ENCODE results near the gene BCAT1. TPM values are rescaled to one million over a fixed set of nuclear protein-coding genes. Genes with fewer than 3 reads are reported as not detected.

BCAT1 gene
- total and polyA plus RNA-seq, 9 of the 15 experiments (the other 6 are each of a cell fraction or from before 2014, with no cell fraction given): 38.5 to 157 (median 66.8) TPM

DNA sequence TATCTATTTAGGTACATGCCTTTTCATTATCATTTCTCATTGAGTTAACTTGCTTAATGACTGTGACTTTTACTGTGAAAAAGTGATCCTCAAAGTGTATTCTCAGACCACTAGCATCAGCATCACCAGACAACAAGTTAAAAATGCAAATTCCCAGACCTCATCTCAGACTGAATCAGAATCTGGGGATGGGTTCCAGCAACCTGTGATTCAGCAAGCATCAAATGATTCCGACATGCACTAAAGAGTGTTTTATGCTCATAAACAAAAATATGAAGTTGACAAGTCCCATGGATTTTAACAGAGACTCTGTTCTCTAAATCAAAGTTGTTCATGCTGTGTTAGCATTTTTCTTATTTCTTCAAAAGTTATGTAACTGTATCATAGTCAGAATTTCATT is 130.6 kb downstream of the BCAT1 start:
- H4K20me1 ChIP-seq (replicated peaks; ENCODE audit: control insufficient read depth, insufficient read depth, low read length): no peaks in the 10 kb centered on the region
- ChIA-PET POLR2A (interaction anchor here (0.6 to 0.9 kb wide), 2 partner anchors 8 to 12 kb away, joined by 3 to 4 read pairs; no protein-coding TSS in a partner anchor), CTCF (ENCODE audit: low intra/inter-chr PET ratio) (no interaction called here)
- 100% methylated on average over 1 of the region's 1 CpG for WGBS (ENCODE audit: insufficient coverage, low coverage, missing lambda C conversion rate)
- H3K4me3 ChIP-seq: no peak overlapping the region
- intact Hi-C loops (cut with micrococcal nuclease): no loop called here
- H3K27me3 ChIP-seq (ENCODE audit: control insufficient read depth in 2 of 2, insufficient read depth in 2 of 2, low read length in 2 of 2): no peaks in the 10 kb centered on the region
- no peak overlapping the region for H3K4me2 ChIP-seq (ENCODE audit: insufficient read depth, low read length)
- no peaks in the 10 kb centered on the region for H3K79me2 ChIP-seq (ENCODE audit: control insufficient read depth, insufficient read depth, low read length)
- FAIRE-seq: no peak
- no peak overlapping the region for H3K9ac ChIP-seq (ENCODE audit: insufficient read depth in 1 of 2, low read depth in 2 of 2, low read length in 2 of 2)
- no peaks in the 10 kb centered on the region for H3K9me3 ChIP-seq (replicated peaks; ENCODE audit: control insufficient read depth, insufficient read depth, low read depth, low read length)
- H3K4me1 ChIP-seq (replicated peaks in 1 of 2; ENCODE audit: control insufficient read depth in 2 of 2, insufficient read depth in 2 of 2, low read length in 2 of 2): no peaks in the 10 kb centered on the region
- no TSS peak for BruUV-seq (replicated peaks)
- in situ Hi-C loops (cut with MboI): no loop called here
- TF ChIP-seq ZNF316 (IDR thresholded peaks at IDR 0.05): peak; percentile 60
- TF ChIP-seq, protein P1, sequence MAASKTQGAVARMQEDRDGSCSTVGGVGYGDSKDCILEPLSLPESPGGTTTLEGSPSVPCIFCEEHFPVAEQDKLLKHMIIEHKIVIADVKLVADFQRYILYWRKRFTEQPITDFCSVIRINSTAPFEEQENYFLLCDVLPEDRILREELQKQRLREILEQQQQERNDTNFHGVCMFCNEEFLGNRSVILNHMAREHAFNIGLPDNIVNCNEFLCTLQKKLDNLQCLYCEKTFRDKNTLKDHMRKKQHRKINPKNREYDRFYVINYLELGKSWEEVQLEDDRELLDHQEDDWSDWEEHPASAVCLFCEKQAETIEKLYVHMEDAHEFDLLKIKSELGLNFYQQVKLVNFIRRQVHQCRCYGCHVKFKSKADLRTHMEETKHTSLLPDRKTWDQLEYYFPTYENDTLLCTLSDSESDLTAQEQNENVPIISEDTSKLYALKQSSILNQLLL (CRISPR knock-in tag; IDR thresholded peaks at IDR 0.05; ENCODE audit: borderline replicate concordance): no peak
- no peak overlapping the region for H2AFZ ChIP-seq (ENCODE audit: low read depth, low read length)
- no peak for DNase-seq (ENCODE audit: extremely low read depth in 1 of 4, low spot score in 3 of 4)
- H3K36me3 ChIP-seq (ENCODE audit: control insufficient read depth, insufficient read depth, low read length): peaks cover 78% of the 10 kb centered on the region
- no peaks in the 10 kb centered on the region for H3K9me1 ChIP-seq (ENCODE audit: control insufficient read depth, insufficient read depth, low read length)
- no peak for ATAC-seq
- H3K27ac ChIP-seq (ENCODE audit: extremely low read depth, low read depth, low read length): no peak overlapping the region

DNA sequence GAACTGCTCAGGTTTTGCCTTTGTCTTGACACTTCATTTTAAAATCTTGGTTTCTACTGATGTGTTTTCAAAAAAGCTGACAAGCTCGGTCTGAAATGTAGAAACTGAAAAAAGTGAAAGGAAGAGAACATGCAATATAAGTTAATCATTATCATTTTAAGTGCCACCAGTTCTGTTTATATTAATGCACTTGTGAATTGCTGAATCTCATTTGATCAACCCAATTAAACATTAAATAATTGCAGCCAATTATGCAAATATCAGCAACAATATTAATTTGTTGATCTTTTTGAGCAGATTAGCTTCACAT is 133.8 kb downstream of the BCAT1 start:
- intact Hi-C loops (cut with micrococcal nuclease) (no loop called here), in situ Hi-C loops (cut with MboI) (no loop called here)
- peaks cover 48% of the 10 kb centered on the region; the same call in 2 of the 3 replicates for H3K36me3 ChIP-seq (ENCODE audit: control insufficient read depth, insufficient read depth, low read length)
- no peak overlapping the region for H3K9ac ChIP-seq (ENCODE audit: insufficient read depth in 1 of 2, low read depth in 2 of 2, low read length in 2 of 2)
- no peak overlapping the region for H2AFZ ChIP-seq (ENCODE audit: low read depth, low read length)
- 33% methylated on average over 1 of the region's 1 CpG for WGBS (ENCODE audit: insufficient coverage, low coverage, missing lambda C conversion rate)
- BruUV-seq (replicated peaks): no TSS peak
- DNase-seq (ENCODE audit: extremely low read depth in 1 of 4, low spot score in 3 of 4) (no peak), FAIRE-seq (no peak), ATAC-seq (no peak)
- no peaks in the 10 kb centered on the region for H4K20me1 ChIP-seq (replicated peaks; ENCODE audit: control insufficient read depth, insufficient read depth, low read length)
- no peaks in the 10 kb centered on the region for H3K9me3 ChIP-seq (replicated peaks; ENCODE audit: control insufficient read depth, insufficient read depth, low read depth, low read length)
- no peaks in the 10 kb centered on the region for H3K27me3 ChIP-seq (ENCODE audit: control insufficient read depth in 2 of 2, insufficient read depth in 2 of 2, low read length in 2 of 2)
- no peaks in the 10 kb centered on the region for H3K79me2 ChIP-seq (ENCODE audit: control insufficient read depth, insufficient read depth, low read length)
- TF ChIP-seq CEBPB (tag; IDR thresholded peaks at IDR 0.05): no peak
- TF ChIP-seq ZSCAN32 (CRISPR knock-in tag; IDR thresholded peaks at IDR 0.05): no peak
- TF ChIP-seq YBX1 (IDR thresholded peaks at IDR 0.05): no peak
- TF ChIP-seq, protein P2, sequence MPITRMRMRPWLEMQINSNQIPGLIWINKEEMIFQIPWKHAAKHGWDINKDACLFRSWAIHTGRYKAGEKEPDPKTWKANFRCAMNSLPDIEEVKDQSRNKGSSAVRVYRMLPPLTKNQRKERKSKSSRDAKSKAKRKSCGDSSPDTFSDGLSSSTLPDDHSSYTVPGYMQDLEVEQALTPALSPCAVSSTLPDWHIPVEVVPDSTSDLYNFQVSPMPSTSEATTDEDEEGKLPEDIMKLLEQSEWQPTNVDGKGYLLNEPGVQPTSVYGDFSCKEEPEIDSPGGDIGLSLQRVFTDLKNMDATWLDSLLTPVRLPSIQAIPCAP (CRISPR knock-in tag; IDR thresholded peaks at IDR 0.05; ENCODE audit: borderline replicate concordance): no peak
- TF ChIP-seq NCOA1 (IDR thresholded peaks at IDR 0.05; ENCODE audit: low read depth): no peak
- TF ChIP-seq ZNF12 (CRISPR knock-in tag; IDR thresholded peaks at IDR 0.05): no peak
- TF ChIP-seq ZNF274 (IDR thresholded peaks at IDR 0.05; ENCODE audit: borderline replicate concordance, low read depth, low read length): no peak
- TF ChIP-seq PRMT5 (CRISPR knock-in tag; IDR thresholded peaks at IDR 0.05): no peak
- no peak for TF ChIP-seq SIRT6 (IDR thresholded peaks at IDR 0.05; ENCODE audit: low read depth, low read length)
- TF ChIP-seq, protein P3, sequence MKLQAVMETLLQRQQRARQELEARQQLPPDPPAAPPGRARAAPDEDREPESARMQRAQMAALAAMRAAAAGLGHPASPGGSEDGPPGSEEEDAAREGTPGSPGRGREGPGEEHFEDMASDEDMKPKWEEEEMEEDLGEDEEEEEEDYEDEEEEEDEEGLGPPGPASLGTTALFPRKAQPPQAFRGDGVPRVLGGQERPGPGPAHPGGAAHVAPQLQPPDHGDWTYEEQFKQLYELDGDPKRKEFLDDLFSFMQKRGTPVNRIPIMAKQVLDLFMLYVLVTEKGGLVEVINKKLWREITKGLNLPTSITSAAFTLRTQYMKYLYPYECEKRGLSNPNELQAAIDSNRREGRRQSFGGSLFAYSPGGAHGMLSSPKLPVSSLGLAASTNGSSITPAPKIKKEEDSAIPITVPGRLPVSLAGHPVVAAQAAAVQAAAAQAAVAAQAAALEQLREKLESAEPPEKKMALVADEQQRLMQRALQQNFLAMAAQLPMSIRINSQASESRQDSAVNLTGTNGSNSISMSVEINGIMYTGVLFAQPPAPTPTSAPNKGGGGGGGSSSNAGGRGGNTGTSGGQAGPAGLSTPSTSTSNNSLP (IDR thresholded peaks at IDR 0.05; ENCODE audit: borderline replicate concordance, low read depth, low read length): no peak
- no peak for TF ChIP-seq NFXL1 (CRISPR knock-in tag; IDR thresholded peaks at IDR 0.05)
- no peak overlapping the region for H3K4me3 ChIP-seq
- H3K4me2 ChIP-seq (ENCODE audit: insufficient read depth, low read length): no peak overlapping the region
- CTCF ChIA-PET (ENCODE audit: low intra/inter-chr PET ratio): no interaction called here
- H3K27ac ChIP-seq (ENCODE audit: extremely low read depth, low read depth, low read length): no peak overlapping the region
- no peaks in the 10 kb centered on the region for H3K4me1 ChIP-seq (replicated peaks in 1 of 2; ENCODE audit: control insufficient read depth in 2 of 2, insufficient read depth in 2 of 2, low read length in 2 of 2)
- POLR2A ChIA-PET: no interaction called here
- no peaks in the 10 kb centered on the region for H3K9me1 ChIP-seq (ENCODE audit: control insufficient read depth, insufficient read depth, low read length)
